Measurements from ENCODE around the gene PIGQ.

The PIGQ gene

GRCh38 chr16:553601-554296 lies 16.0 kb upstream of the PIGQ start:
- DNase-seq (ENCODE audit: low read depth in 1 of 2, low spot score in 1 of 2): no peak
- in situ Hi-C loops (cut with HindIII; ENCODE audit: low pct_unique_long_range_greater_than_20kb, low sequenced_read_pairs): no loop called here
- TF ChIP-seq JUND (IDR thresholded peaks at IDR 0.05; ENCODE audit: low read depth): no peak

GRCh38 chr16:554297-554621 lies 15.5 kb upstream of the PIGQ start:
- no peak for DNase-seq (ENCODE audit: low read depth in 1 of 2, low spot score in 1 of 2)
- in situ Hi-C loops (cut with HindIII; ENCODE audit: low pct_unique_long_range_greater_than_20kb, low sequenced_read_pairs): no loop called here
- TF ChIP-seq JUND (IDR thresholded peaks at IDR 0.05; ENCODE audit: low read depth): no peak

GRCh38 chr16:554640-555365 lies 15.0 kb upstream of the PIGQ start:
- TF ChIP-seq JUND (IDR thresholded peaks at IDR 0.05; ENCODE audit: low read depth): no peak
- no peak for DNase-seq (ENCODE audit: low read depth in 1 of 2, low spot score in 1 of 2)
- in situ Hi-C loops (cut with HindIII; ENCODE audit: low pct_unique_long_range_greater_than_20kb, low sequenced_read_pairs): no loop called here

GRCh38 chr16:555528-556473 lies 14.0 kb upstream of the PIGQ start:
- no peak for DNase-seq (ENCODE audit: low read depth in 1 of 2, low spot score in 1 of 2)
- TF ChIP-seq JUND (IDR thresholded peaks at IDR 0.05; ENCODE audit: low read depth): no peak
- in situ Hi-C loops (cut with HindIII; ENCODE audit: low pct_unique_long_range_greater_than_20kb, low sequenced_read_pairs): no loop called here

- in situ Hi-C loops (cut with HindIII; ENCODE audit: low pct_unique_long_range_greater_than_20kb, low sequenced_read_pairs): no loop called here
- DNase-seq (ENCODE audit: low read depth in 1 of 2, low spot score in 1 of 2): no peak
- TF ChIP-seq JUND (IDR thresholded peaks at IDR 0.05; ENCODE audit: low read depth): no peak
Observed at GRCh38 chr16:556474-557173, 13.1 kb upstream of the PIGQ start.

GRCh38 chr16:557463-558297 lies 12.1 kb upstream of the PIGQ start:
- in situ Hi-C loops (cut with HindIII; ENCODE audit: low pct_unique_long_range_greater_than_20kb, low sequenced_read_pairs): no loop called here
- TF ChIP-seq JUND (IDR thresholded peaks at IDR 0.05; ENCODE audit: low read depth): no peak
- no peak for DNase-seq (ENCODE audit: low read depth in 1 of 2, low spot score in 1 of 2)

GRCh38 chr16:558298-559020 lies 11.3 kb upstream of the PIGQ start:
- no peak for DNase-seq (ENCODE audit: low read depth in 1 of 2, low spot score in 1 of 2)
- TF ChIP-seq JUND (IDR thresholded peaks at IDR 0.05; ENCODE audit: low read depth): no peak
- in situ Hi-C loops (cut with HindIII; ENCODE audit: low pct_unique_long_range_greater_than_20kb, low sequenced_read_pairs): no loop called here

- no peak for TF ChIP-seq JUND (IDR thresholded peaks at IDR 0.05; ENCODE audit: low read depth)
- in situ Hi-C loops (cut with HindIII; ENCODE audit: low pct_unique_long_range_greater_than_20kb, low sequenced_read_pairs): no loop called here
- DNase-seq (ENCODE audit: low read depth in 1 of 2, low spot score in 1 of 2): no peak
Observed at GRCh38 chr16:559021-559380, 10.8 kb upstream of the PIGQ start.

- in situ Hi-C loops (cut with HindIII; ENCODE audit: low pct_unique_long_range_greater_than_20kb, low sequenced_read_pairs): no loop called here
- no peak for TF ChIP-seq JUND (IDR thresholded peaks at IDR 0.05; ENCODE audit: low read depth)
- DNase-seq (ENCODE audit: low read depth in 1 of 2, low spot score in 1 of 2): no peak
Observed at GRCh38 chr16:559411-560203, 10.2 kb upstream of the PIGQ start.

- in situ Hi-C loops (cut with HindIII; ENCODE audit: low pct_unique_long_range_greater_than_20kb, low sequenced_read_pairs): no loop called here
- no peak for DNase-seq (ENCODE audit: low read depth in 1 of 2, low spot score in 1 of 2)
- no peak for TF ChIP-seq JUND (IDR thresholded peaks at IDR 0.05; ENCODE audit: low read depth)
Observed at GRCh38 chr16:560204-560700, 9.5 kb upstream of the PIGQ start, which contains the start of gene PRR35. PRR35 (plus strand) TSS chr16:560394; CDS start chr16:563295, 2,901 bp downstream.

All from T47D (cell line).